HFF-Myc (cell line): ENCODE data around the gene ENTPD8.

ENCODE experiments used
- DNase-seq: peaks from one replicate; pipeline ENCODE4 v3.0.0-alpha.2; 2011; ENCODE audit warnings: low read depth; ENCODE audit errors: extremely low read depth
- H3K4me3 ChIP-seq: replicated peaks from 2 replicates; pipeline ENCODE4 v1.5.1; 2011; ENCODE audit warnings: low read depth, mild to moderate bottlenecking, control low read depth, low read length
- CTCF ChIP-seq: IDR thresholded peaks from 2 replicates; pipeline ENCODE4 v1.5.1; 2012; ENCODE audit warnings: mild to moderate bottlenecking, low read depth, low read length, control low read depth; ENCODE audit errors: missing control alignments

The ENTPD8 gene

GRCh38 chr9:137428311-137428630, 12.9 kb downstream of the ENTPD8 start:
- no peak for TF ChIP-seq CTCF
- DNase-seq: no peak
- no peak overlapping the region for H3K4me3 ChIP-seq

GRCh38 chr9:137427454-137428310, 13.5 kb downstream of the ENTPD8 start:
- DNase-seq: no peak
- no peak for TF ChIP-seq CTCF
- no peak overlapping the region for H3K4me3 ChIP-seq

GRCh38 chr9:137426018-137426681, 15.0 kb downstream of the ENTPD8 start:
- no peak overlapping the region for H3K4me3 ChIP-seq

GRCh38 chr9:137423514-137424291, 17.5 kb downstream of the ENTPD8 start:
- DNase-seq: no peak

More at GRCh38 chr9:137426018-137426681, 15.0 kb downstream of the ENTPD8 start:
- no peak for TF ChIP-seq CTCF
- no peak for DNase-seq

GRCh38 chr9:137422604-137423513, 18.3 kb downstream of the ENTPD8 start, which contains the start of the genes EXD3 and NOXA1:
Gene EXD3, minus strand, starts transcription at chr9:137423162. Its CDS starts 27,805 bp downstream, at chr9:137395357.
Gene NOXA1, plus strand, starts transcription at chr9:137423393. Its CDS starts 137 bp downstream, at chr9:137423530.
- peak within 1 kb of the TSS; percentile 80 for H3K4me3 ChIP-seq
- TF ChIP-seq CTCF: peak; percentile 57
- DNase-seq: peak; percentile 52

More at GRCh38 chr9:137423514-137424291, 17.5 kb downstream of the ENTPD8 start:
- H3K4me3 ChIP-seq: peak overlapping the region; percentile 24
- no peak for TF ChIP-seq CTCF
